ENCODE results near the gene CTPS1.

CTPS1 gene

DNA sequence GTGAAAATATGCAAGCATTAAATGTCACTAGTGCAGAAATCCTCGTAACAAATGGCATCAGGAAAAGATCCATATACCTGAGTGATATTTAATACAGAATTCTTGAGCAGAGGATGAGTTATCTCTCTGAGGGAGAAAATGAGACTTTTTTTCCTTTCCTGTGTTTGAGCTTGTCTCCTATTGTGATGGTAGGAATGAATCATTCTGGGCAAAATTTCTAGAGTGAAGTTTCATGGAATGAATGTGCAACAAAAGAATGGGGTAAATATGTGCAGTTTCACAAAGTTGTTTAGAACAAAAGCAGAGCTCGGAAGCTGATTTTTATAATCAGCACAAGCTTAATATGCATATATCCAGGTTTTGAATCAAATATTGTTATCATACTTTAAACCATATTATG lies 4.6 kb downstream of the CTPS1 start:
- Histone ChIP-seq H3K4me2 (ENCODE audit: insufficient read depth, low read length) (0 out of 2 replicates have a peak overlapping the region, but pooled peaks have one; percentile 96), H3K9ac (ENCODE audit: low read depth, low read length) (no peak overlapping the region), H3K9me3 (ENCODE audit: insufficient read depth, low read length, severe bottlenecking) (no peaks in the 10 kb centered on the region), H4K20me1 (ENCODE audit: insufficient read depth, low read length) (peaks cover 70% of the 10 kb centered on the region; the same call in 1 of the 2 replicates), H3K79me2 (ENCODE audit: insufficient read depth, low read length) (peaks cover 82% of the 10 kb centered on the region), H3K36me3 (ENCODE audit: insufficient read depth, low read length) (peaks cover 79% of the 10 kb centered on the region), H2AFZ (ENCODE audit: low read depth, low read length) (no peak overlapping the region), H3K4me1 (ENCODE audit: insufficient read depth, low read length) (peaks cover 27% of the 10 kb centered on the region), H3K4me3 (ENCODE audit: low read depth in 1 of 2, low read length in 2 of 2) (no peak overlapping the region), H3K27ac (ENCODE audit: low read length) (no peak overlapping the region), H3K27me3 (ENCODE audit: insufficient read depth, low read length, poor library complexity) (no peaks in the 10 kb centered on the region)
- DNase-seq (no peak), ATAC-seq (ENCODE audit: insufficient read depth, low read depth) (no peak)
- no peak for TF ChIP-seq EZH2 (IDR thresholded peaks at IDR 0.05; ENCODE audit: borderline replicate concordance, low read depth, low read length, severe bottlenecking)
- TF ChIP-seq, protein P1, sequence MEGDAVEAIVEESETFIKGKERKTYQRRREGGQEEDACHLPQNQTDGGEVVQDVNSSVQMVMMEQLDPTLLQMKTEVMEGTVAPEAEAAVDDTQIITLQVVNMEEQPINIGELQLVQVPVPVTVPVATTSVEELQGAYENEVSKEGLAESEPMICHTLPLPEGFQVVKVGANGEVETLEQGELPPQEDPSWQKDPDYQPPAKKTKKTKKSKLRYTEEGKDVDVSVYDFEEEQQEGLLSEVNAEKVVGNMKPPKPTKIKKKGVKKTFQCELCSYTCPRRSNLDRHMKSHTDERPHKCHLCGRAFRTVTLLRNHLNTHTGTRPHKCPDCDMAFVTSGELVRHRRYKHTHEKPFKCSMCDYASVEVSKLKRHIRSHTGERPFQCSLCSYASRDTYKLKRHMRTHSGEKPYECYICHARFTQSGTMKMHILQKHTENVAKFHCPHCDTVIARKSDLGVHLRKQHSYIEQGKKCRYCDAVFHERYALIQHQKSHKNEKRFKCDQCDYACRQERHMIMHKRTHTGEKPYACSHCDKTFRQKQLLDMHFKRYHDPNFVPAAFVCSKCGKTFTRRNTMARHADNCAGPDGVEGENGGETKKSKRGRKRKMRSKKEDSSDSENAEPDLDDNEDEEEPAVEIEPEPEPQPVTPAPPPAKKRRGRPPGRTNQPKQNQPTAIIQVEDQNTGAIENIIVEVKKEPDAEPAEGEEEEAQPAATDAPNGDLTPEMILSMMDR (IDR thresholded peaks at IDR 0.05; ENCODE audit: borderline replicate concordance, extremely low read depth, low read length, poor library complexity, severe bottlenecking) = no peak

DNA sequence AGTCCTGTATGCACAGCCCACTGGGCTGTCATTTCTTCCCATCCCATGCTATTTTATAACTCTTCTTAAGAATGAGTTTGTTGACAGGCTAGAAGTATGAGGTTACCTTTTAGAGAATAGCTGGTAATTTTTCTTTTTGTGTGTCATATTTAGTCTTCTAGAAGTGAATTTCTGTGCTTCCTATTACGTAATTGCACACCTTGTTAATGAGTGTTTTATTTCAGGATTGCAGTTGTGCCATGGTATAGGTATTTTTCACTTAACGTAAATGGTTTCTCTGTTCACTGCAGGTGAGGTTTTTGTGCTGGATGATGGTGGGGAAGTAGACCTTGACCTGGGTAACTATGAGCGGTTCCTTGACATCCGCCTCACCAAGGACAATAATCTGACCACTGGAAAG lies 5.0 kb downstream of the CTPS1 start:
- no peaks in the 10 kb centered on the region for H3K9me3 ChIP-seq (ENCODE audit: insufficient read depth, low read length, severe bottlenecking)
- H3K4me2 ChIP-seq (ENCODE audit: insufficient read depth, low read length) = no peak overlapping the region
- peaks cover 24% of the 10 kb centered on the region for H3K4me1 ChIP-seq (ENCODE audit: insufficient read depth, low read length)
- H2AFZ ChIP-seq (ENCODE audit: low read depth, low read length) = no peak overlapping the region
- DNase-seq (no peak), ATAC-seq (ENCODE audit: insufficient read depth, low read depth) (no peak)
- H4K20me1 ChIP-seq (ENCODE audit: insufficient read depth, low read length) = peaks cover 73% of the 10 kb centered on the region; the same call in 1 of the 2 replicates
- peaks cover 84% of the 10 kb centered on the region for H3K79me2 ChIP-seq (ENCODE audit: insufficient read depth, low read length)
- H3K27ac ChIP-seq (ENCODE audit: low read length) = no peak overlapping the region
- H3K9ac ChIP-seq (ENCODE audit: low read depth, low read length) = no peak overlapping the region
- TF ChIP-seq EZH2 (IDR thresholded peaks at IDR 0.05; ENCODE audit: borderline replicate concordance, low read depth, low read length, severe bottlenecking) = no peak
- TF ChIP-seq, protein P1 (IDR thresholded peaks at IDR 0.05; ENCODE audit: borderline replicate concordance, extremely low read depth, low read length, poor library complexity, severe bottlenecking) = no peak
- peaks cover 84% of the 10 kb centered on the region for H3K36me3 ChIP-seq (ENCODE audit: insufficient read depth, low read length)
- no peaks in the 10 kb centered on the region for H3K27me3 ChIP-seq (ENCODE audit: insufficient read depth, low read length, poor library complexity)
- no peak overlapping the region for H3K4me3 ChIP-seq (ENCODE audit: low read depth in 1 of 2, low read length in 2 of 2)

DNA sequence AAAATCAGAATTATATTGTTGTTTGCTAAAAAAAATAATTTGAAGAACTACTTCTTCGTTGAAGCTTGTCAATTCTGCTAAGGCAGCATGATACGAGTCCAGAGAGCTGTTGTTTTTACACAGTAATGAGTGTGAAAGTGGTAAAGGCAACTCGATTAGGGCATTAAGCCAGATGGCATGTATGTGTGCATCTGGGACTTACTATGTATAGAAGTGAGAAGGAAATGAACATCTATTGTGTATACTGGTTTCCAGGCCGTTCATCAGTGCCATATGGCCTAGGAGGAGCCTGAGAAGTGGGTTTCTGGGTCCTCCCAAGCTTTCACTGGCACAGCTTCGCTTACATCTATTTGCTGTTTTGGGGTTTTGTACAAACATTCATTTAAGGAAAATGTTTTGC lies 5.7 kb downstream of the CTPS1 start:
- DNase-seq = no peak

More for the DNA sequence above, 5.7 kb downstream of the CTPS1 start:
- TF ChIP-seq EZH2 (IDR thresholded peaks at IDR 0.05; ENCODE audit: borderline replicate concordance, low read depth, low read length, severe bottlenecking) = no peak
- TF ChIP-seq, protein P1 (IDR thresholded peaks at IDR 0.05; ENCODE audit: borderline replicate concordance, extremely low read depth, low read length, poor library complexity, severe bottlenecking) = no peak
- H3K9ac ChIP-seq (ENCODE audit: low read depth, low read length) = no peak overlapping the region
- peaks cover 86% of the 10 kb centered on the region for H3K79me2 ChIP-seq (ENCODE audit: insufficient read depth, low read length)
- no peak overlapping the region for H2AFZ ChIP-seq (ENCODE audit: low read depth, low read length)
- no peaks in the 10 kb centered on the region for H3K9me3 ChIP-seq (ENCODE audit: insufficient read depth, low read length, severe bottlenecking)
- peaks cover 24% of the 10 kb centered on the region for H3K4me1 ChIP-seq (ENCODE audit: insufficient read depth, low read length)
- H3K4me3 ChIP-seq (ENCODE audit: low read depth in 1 of 2, low read length in 2 of 2) = no peak overlapping the region
- peaks cover 90% of the 10 kb centered on the region for H3K36me3 ChIP-seq (ENCODE audit: insufficient read depth, low read length)
- no peak overlapping the region for H3K27ac ChIP-seq (ENCODE audit: low read length)
- no peak overlapping the region for H3K4me2 ChIP-seq (ENCODE audit: insufficient read depth, low read length)
- no peak for ATAC-seq (ENCODE audit: insufficient read depth, low read depth)
- no peaks in the 10 kb centered on the region for H3K27me3 ChIP-seq (ENCODE audit: insufficient read depth, low read length, poor library complexity)
- H4K20me1 ChIP-seq (ENCODE audit: insufficient read depth, low read length) = peaks cover 73% of the 10 kb centered on the region; the same call in 1 of the 2 replicates
